HG02885 (cell line): ENCODE measurements around the gene MAD1L1.
"Not testable (repeated sequence)": the region's sequence is repeated elsewhere in the genome, so short reads cannot be mapped to it uniquely, and the experiment has no call there.

Experiments used
- ATAC-seq: cut with Tn5 transposase; IDR thresholded peaks from one replicate; pipeline ENCODE4 v1.9.1; 2021; ENCODE audit warnings: mild to moderate bottlenecking; ENCODE audit not compliant: unreplicated experiment, poor library complexity

MAD1L1 gene

GRCh38 chr7:1867370-1868260 lies 365.1 kb downstream of the MAD1L1 start:
- no peak for ATAC-seq

GRCh38 chr7:1866601-1867000 lies 366.1 kb downstream of the MAD1L1 start:
- no peak for ATAC-seq

GRCh38 chr7:1865571-1866255 lies 367.0 kb downstream of the MAD1L1 start:
- no peak for ATAC-seq

- no peak for ATAC-seq
These were observed 367.7 kb downstream of the MAD1L1 start for GRCh38 chr7:1865000-1865555.

- ATAC-seq, result no peak
These were observed 368.4 kb downstream of the MAD1L1 start for GRCh38 chr7:1864161-1864940.

- no peak for ATAC-seq
These were observed 369.4 kb downstream of the MAD1L1 start for GRCh38 chr7:1863091-1863900.

GRCh38 chr7:1862560-1862959 lies 370.2 kb downstream of the MAD1L1 start:
- ATAC-seq, result no peak

- ATAC-seq, result no peak
These were observed 370.8 kb downstream of the MAD1L1 start for GRCh38 chr7:1861799-1862458.

- not testable (repeated sequence) for ATAC-seq
These were observed 371.6 kb downstream of the MAD1L1 start for GRCh38 chr7:1860881-1861798.

- ATAC-seq, result no peak
These were observed 373.3 kb downstream of the MAD1L1 start for GRCh38 chr7:1859266-1860035.

GRCh38 chr7:1858435-1859265 lies 374.1 kb downstream of the MAD1L1 start:
- ATAC-seq, result no peak

- no peak for ATAC-seq
These were observed 375.0 kb downstream of the MAD1L1 start for GRCh38 chr7:1857487-1858421.

GRCh38 chr7:1856888-1857441 lies 375.8 kb downstream of the MAD1L1 start:
- no peak for ATAC-seq

- no peak for ATAC-seq
These were observed 376.4 kb downstream of the MAD1L1 start for GRCh38 chr7:1856161-1856887.
